D341Med (cell line): ENCODE data around the gene ARHGEF28.

Source experiments
- DNase-seq: peaks from one replicate; pipeline ENCODE4 v3.0.0; 2012; ENCODE audit warnings: low spot score

ARHGEF28 gene

DNA sequence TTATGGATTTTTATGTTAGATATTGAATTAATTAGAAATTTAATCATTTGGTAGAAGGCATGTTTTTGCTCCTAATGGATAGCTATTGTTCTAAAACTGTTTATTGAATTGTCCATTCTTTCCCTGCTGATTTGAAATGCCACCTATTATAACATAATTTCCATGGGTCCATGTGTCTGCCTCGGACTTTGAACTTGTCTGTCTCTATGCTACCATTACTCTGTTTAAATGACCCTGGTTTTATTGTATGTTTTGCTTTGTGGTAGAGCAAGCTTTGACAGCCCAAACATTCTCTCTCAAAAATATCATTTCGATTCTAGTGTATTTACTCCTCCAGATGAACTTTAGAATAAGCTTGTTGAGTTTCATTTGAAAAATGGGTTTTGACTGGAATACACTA is 120.6 kb downstream of the ARHGEF28 start:
- no peak for DNase-seq

GRCh38 chr5:73747696-73748380 is 121.8 kb downstream of the ARHGEF28 start:
- DNase-seq: no peak

DNA sequence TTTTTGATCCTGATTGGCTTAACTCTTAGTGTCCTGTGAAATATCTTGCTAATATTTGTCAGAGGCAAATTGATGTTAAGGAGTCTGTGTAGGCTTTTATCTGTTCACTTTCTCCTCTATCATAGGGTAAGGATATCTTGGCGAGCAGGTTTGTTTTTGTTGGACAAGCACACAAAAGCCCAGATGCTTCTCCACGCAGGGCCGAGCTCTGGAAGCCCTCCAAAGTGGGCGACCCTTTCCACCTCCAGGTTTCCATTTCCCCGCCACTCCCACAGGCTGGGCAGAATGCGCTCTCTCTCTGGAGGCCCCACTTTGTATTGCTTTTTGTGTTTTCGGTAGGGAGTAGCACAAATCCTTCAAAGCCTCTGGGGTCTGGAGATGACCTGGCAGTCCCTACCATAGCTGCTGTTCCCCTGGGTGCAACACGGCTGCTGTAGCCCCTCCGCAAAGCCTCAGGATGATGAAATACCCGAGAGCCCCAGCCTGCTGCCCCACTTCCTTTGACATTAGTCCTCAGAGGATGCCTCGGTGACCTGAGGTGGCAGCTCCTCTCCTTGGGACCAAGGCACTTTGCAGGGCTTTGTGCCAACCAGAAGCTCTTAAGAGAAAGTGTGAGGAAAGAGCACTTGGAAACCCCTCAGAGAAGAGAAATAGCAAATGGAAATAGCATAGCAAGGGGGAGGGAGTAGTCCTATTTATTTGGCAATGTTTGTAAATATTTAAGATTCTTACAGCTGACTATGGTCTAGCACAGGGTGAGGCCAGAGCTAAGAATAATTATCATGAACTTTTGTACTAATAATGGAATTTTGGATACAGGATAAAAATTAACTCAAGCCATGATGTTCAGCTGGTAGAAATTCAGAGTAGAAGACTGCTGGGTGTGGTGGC is 122.8 kb downstream of the ARHGEF28 start:
- no peak for DNase-seq

DNA sequence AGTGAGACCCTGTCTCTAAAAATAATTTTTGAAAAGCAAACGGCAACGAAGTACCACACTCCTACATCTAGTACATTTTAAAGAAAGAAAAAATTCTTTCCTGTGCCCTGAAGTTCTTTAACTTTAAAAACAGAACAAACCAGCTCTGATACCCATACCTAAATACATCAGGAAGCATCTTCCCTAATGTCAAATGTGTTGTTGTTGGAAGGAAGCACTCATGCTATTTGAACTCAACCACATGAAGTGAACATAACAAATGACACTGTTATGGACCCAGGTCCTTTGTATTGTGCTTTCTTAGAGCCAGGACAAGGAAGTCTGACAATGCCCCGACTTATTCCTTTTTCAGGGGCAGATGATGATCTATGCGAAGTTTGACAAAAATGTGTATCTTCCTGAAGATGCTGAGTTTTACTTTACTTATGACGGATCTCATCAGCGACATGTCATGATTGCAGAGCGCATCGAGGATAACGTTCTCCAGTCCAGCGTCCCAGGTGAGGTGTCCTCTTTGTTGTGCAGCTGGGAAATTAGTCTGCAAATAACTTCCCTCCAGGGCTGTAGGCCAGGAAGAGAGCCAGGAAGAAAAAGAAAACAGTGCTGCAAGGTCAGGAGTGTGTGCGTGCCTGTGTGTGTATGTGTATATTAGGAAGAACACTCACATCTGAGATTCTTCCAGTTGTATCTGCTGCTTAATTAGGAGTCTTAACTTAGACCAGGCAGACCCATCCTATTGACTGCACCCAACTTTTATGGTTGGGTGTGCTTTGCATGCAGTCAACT is 123.7 kb downstream of the ARHGEF28 start:
- no peak for DNase-seq

DNA sequence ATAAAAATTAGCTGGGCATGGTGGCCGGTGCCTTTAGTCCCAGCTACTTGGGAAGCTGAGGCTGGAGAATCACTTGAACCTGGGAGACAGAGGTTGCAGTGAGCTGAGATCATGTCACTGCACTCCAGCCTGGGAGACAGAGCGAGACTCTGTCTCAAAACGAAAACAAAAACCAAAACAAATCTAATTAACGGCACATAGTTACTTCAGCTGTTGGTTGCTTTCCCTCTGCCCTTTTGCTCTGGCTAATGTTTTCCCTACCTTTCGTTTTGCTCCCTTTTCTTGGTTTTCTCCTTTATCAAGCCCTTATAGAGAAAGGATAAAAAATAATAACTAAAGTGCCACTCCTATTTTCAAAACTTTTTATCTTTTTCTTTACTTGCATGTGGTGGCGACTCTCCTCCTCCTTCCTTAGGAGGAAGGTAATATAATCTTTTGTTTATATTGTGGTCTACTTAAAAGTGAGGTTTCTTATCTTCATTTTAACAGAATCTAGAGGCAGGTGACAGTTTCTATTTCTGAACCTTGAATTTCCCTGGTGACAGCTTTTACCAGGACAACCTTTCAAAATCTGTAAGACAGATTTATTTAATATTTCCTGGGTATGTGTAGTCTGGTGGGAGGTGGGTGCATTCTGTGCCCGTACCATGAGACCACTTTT is 125.4 kb downstream of the ARHGEF28 start:
- DNase-seq: no peak

DNA sequence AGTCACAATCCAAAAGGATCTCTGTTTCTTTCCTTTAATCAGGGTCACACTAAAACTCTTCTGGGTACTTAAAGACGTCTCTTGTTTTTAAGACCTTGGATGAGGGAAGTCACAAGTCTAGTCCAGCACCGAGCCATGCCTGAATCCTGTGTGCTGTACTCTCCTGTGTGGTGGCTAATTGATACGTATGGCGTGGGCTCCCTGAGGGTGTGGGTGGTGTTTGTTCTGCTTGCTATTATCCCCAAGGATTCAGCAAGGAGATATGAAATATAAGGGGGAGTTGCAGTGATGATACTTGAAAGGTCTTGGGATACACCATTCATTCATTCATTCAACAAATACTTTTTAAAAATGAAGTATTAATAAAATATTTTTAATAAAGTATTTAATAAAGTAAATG is 128.3 kb downstream of the ARHGEF28 start:
- DNase-seq: no peak

- no peak for DNase-seq
Observed at GRCh38 chr5:73757416-73757815, 131.4 kb downstream of the ARHGEF28 start.

GRCh38 chr5:73759771-73760170 is 133.8 kb downstream of the ARHGEF28 start:
- DNase-seq: no peak

- no peak for DNase-seq
Observed at GRCh38 chr5:73763300-73764032, 137.5 kb downstream of the ARHGEF28 start.

GRCh38 chr5:73764586-73764985 is 138.6 kb downstream of the ARHGEF28 start:
- DNase-seq: no peak

- no peak for DNase-seq
Observed at GRCh38 chr5:73764996-73765395, 139.0 kb downstream of the ARHGEF28 start.

- no peak for DNase-seq
Observed at GRCh38 chr5:73766902-73767301, 140.9 kb downstream of the ARHGEF28 start.

DNA sequence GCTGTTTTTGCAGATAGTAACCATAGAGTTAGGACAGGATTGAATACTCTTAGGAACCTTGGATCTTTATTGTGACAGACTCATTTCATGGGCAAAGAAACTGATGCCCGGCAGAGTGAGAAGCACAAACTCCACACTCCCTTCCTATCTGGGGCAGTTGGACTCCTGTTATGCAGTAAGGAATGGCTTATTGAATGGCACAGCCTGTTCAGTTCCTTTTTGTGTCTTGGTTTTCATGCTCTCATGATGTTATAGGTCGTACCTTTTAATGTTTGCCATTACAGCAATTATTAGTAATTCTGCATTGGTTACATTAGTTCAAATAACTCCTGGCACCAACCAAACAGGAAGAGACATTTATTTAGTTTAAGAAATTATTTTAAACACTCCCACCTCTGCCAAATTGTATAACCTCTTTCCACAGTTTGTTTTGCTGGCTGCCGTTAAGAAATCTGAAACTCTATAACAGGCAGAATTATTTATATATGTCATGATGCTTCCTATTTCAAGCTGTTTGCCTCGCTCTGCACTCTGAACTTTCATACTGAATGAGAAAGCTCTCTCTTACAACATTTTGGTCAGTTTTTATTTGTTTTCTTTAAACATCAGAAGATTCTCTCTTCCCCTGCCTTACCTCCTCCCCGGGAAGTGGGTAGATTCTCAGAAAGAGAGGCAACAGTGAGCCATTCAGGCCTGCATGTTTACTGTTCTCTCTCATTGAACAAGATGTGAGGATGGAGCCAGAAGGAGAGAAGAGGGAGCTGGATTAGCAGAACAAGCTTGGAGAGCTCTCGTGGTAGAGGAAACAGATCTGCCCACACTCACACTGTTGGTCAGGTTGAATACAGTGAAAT is 144.4 kb downstream of the ARHGEF28 start:
- no peak for DNase-seq

GRCh38 chr5:73774924-73775323 is 148.9 kb downstream of the ARHGEF28 start:
- DNase-seq: no peak

GRCh38 chr5:73776405-73776804 is 150.4 kb downstream of the ARHGEF28 start:
- DNase-seq: no peak

- no peak for DNase-seq
Observed at GRCh38 chr5:73777192-73777591, 151.2 kb downstream of the ARHGEF28 start.

- no peak for DNase-seq
Observed at GRCh38 chr5:73780302-73781080, 154.5 kb downstream of the ARHGEF28 start.

DNA sequence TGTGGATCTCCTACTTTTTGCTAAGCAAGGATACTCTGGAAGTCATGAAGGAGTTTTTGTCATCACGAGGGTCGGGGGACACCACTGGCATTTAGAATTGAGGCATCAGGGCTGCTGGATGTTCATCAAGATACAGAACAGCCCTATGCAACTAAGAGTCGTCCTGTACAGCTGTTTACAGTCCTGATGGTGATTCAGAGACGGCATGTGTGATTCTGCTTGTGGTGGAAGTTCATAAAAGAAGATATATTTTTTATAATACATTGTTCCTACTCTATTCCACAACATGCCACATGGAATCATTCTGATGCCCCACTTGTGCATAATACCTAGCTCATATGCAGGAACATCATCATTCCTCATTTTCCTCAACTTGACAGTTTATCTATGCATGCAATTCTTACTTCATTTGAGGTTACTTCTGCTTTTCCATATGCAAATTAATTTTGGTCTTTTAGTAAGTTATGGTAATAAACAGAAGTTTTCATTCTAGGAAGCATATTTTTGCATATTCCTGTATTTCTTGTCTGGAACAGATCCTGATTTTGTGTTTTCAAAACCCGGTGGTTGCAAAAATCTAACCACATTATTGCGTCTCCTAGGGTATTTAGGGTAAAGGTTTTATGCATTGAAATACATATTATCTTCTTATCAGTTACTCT is 155.2 kb downstream of the ARHGEF28 start:
- DNase-seq: no peak

- no peak for DNase-seq
Observed at GRCh38 chr5:73783828-73784227, 157.8 kb downstream of the ARHGEF28 start.
